Endothelial cell of umbilical vein (primary cell): ENCODE data around the gene OR5H14. TPM values are rescaled to one million over a fixed set of nuclear protein-coding genes. Genes with fewer than 3 reads are reported as not detected.

Experiments used
- BruUV-seq: library from RNA; stranded (reverse); fragments of 400-500 nt; replicated peaks from 2 replicates; lab custom pipeline; 2021; lab: Mats Ljungman, UMichigan
- CTCF ChIA-PET: fragments of 300-600, 350-600 bp; sonication (Branson Sonifier 250); formaldehyde crosslinking; loops from one replicate; lab custom pipeline; 2021; ENCODE audit warnings: antibody characterized with exemption, inconsistent platforms; lab: Charles Lee
- POLR2A ChIA-PET: fragments of 300-600, 350-600 bp; sonication (Branson Sonifier 250); formaldehyde crosslinking; loops from one replicate; lab custom pipeline; 2021; ENCODE audit warnings: antibody characterized with exemption, inconsistent platforms; lab: Charles Lee
- DNase-seq: peaks from one replicate; pipeline ENCODE4 v3.0.0-alpha.2; 2011; ENCODE audit warnings: low read depth, low spot score
- FAIRE-seq: peaks from 2 replicates; lab custom pipeline; 2011; peaks lifted over from hg19 to GRCh38; lab: Jason Lieb, UNC
- H2AFZ ChIP-seq: 2 replicates; pipeline ENCODE4 v1.6.0; 2012; ENCODE audit warnings: low read depth, low read length, control low read depth, inconsistent platforms
- H3K27ac ChIP-seq: 2 replicates; pipeline ENCODE4 v1.5.1; 2011; ENCODE audit warnings: low read depth, mild to moderate bottlenecking, control low read depth, low read length, moderate library complexity; ENCODE audit not compliant: insufficient read depth
- H3K27me3 ChIP-seq, 2 experiments: 2 replicates each; pipeline versions ENCODE4 v1.6.0 to v1.6.1; 2011; ENCODE audit warnings: low read length in 2 of 2, mixed read lengths in 1 of 2; ENCODE audit not compliant: control insufficient read depth in 2 of 2, insufficient read depth in 2 of 2
- H3K36me3 ChIP-seq, 2 experiments: 2 replicates in 1 of 2; 3 replicates in 1 of 2; pipeline ENCODE4 v1.5.1; 2011; ENCODE audit warnings: low read length in 2 of 2, mild to moderate bottlenecking in 1 of 2, moderate library complexity in 1 of 2; ENCODE audit not compliant: control insufficient read depth in 2 of 2, insufficient read depth in 2 of 2; ENCODE audit errors: extremely low read depth in 1 of 2
- H3K4me1 ChIP-seq: 3 replicates; pipeline ENCODE4 v1.5.1; 2011; ENCODE audit warnings: mild to moderate bottlenecking, low read length; ENCODE audit not compliant: control insufficient read depth, insufficient read depth; ENCODE audit errors: extremely low read depth
- H3K4me2 ChIP-seq: 2 replicates; pipeline ENCODE4 v1.6.1; 2011; ENCODE audit warnings: low read length, control low read depth, mixed read lengths; ENCODE audit not compliant: insufficient read depth
- H3K4me3 ChIP-seq, 3 experiments: fragments of 200-600 bp in 1 of 3; sonication (generic), shearing (Covaris generic) in 1 of 3; replicated peaks in 1 of 3; 2 replicates each; pipeline ENCODE4 v1.5.1; 2011 to 2016; ENCODE audit warnings: control low read depth in 3 of 3, low read length in 3 of 3, mild to moderate bottlenecking in 2 of 3, inconsistent platforms in 1 of 3, low read depth in 1 of 3, moderate library complexity in 1 of 3; ENCODE audit not compliant: insufficient read depth in 1 of 3
- H3K79me2 ChIP-seq: 2 replicates; pipeline ENCODE4 v1.6.0; 2012; ENCODE audit warnings: low read length, inconsistent platforms; ENCODE audit not compliant: control insufficient read depth, insufficient read depth
- H3K9ac ChIP-seq: replicated peaks from 2 replicates; pipeline ENCODE3; 2011; ENCODE audit warnings: low read length, control low read depth; ENCODE audit not compliant: insufficient read depth; ENCODE audit errors: extremely low read depth
- H3K9me1 ChIP-seq: replicated peaks from 3 replicates; pipeline ENCODE4 v1.6.0; 2011; ENCODE audit warnings: mild to moderate bottlenecking, low read length; ENCODE audit not compliant: control insufficient read depth, insufficient read depth; ENCODE audit errors: extremely low read depth
- H3K9me3 ChIP-seq: replicated peaks from 2 replicates; pipeline ENCODE4 v1.5.1; 2012; ENCODE audit warnings: low read length, inconsistent platforms; ENCODE audit not compliant: control insufficient read depth, insufficient read depth
- H4K20me1 ChIP-seq: replicated peaks from 2 replicates; pipeline ENCODE3; 2011; ENCODE audit warnings: mild to moderate bottlenecking, low read length; ENCODE audit not compliant: control insufficient read depth, insufficient read depth; ENCODE audit errors: extremely low read depth
- EZH2 ChIP-seq: IDR thresholded peaks from 2 replicates; pipeline ENCODE4 v1.6.1; 2012; ENCODE audit warnings: borderline replicate concordance, low read depth, mild to moderate bottlenecking, moderate library complexity, low read length, inconsistent platforms; ENCODE audit not compliant: severe bottlenecking
- GATA2 ChIP-seq: IDR thresholded peaks from 2 replicates; pipeline ENCODE4 v1.7.0; 2011; ENCODE audit warnings: low read depth, mild to moderate bottlenecking, moderate library complexity, mixed read lengths, low read length; ENCODE audit not compliant: insufficient read length, insufficient read depth
- JUN ChIP-seq: IDR thresholded peaks from 2 replicates; pipeline ENCODE4 v1.6.1; 2011; ENCODE audit warnings: borderline replicate concordance, low read depth; ENCODE audit not compliant: insufficient read length, insufficient read depth
- MAX ChIP-seq: IDR thresholded peaks from 2 replicates; pipeline ENCODE4 v1.6.1; 2011; ENCODE audit not compliant: insufficient read depth, insufficient read length
- POLR2AphosphoS5 ChIP-seq: IDR thresholded peaks from 2 replicates; pipeline ENCODE4 v1.6.1; 2012; ENCODE audit warnings: low read depth, mild to moderate bottlenecking, control low read depth, low read length, moderate library complexity; ENCODE audit not compliant: insufficient read depth
- dilution Hi-C: fragments of 300-500 bp; cut with MboI; formaldehyde crosslinking; loops from one replicate; pipeline ENCODE4 v1.15.0; 2019; ENCODE audit warnings: low sequenced_read_pairs; ENCODE audit not compliant: extremely low pct_ligation_motif_present
- intact Hi-C: fragments of 100-400 bp; cut with micrococcal nuclease; formaldehyde crosslinking; loops from one replicate; pipeline ENCODE4 v1.10.0; 2022
- polyA plus RNA-seq, 4 experiments: library from polyadenylated mRNA; depleted of rRNA in 3 of 4; stranded (reverse) in 3 of 4; unstranded in 1 of 4; fragments of >200 nt; gene quantifications; 2 replicates each; pipeline versions ENCODE4 v1.2.1 to v1.2.3, GENCODE V29; 2011 to 2012; ENCODE audit warnings: missing spikeins in 1 of 4
- total RNA-seq: library from RNA; stranded (reverse); gene quantifications from 2 replicates; pipeline ENCODE4 v1.2.3, GENCODE V29; 2021
- TF ChIP-seq, protein P1 (sequence below), 2 donors: IDR thresholded peaks; 1 replicate in 1 of 2; 2 replicates in 1 of 2; pipeline ENCODE4 v1.5.1; 2011; ENCODE audit warnings: low read length in 2 of 2, mild to moderate bottlenecking in 2 of 2, moderate library complexity in 2 of 2, control low read depth in 1 of 2, inconsistent platforms in 1 of 2, low read depth in 1 of 2; ENCODE audit not compliant: insufficient read depth in 1 of 2; ENCODE audit errors: extremely low read depth in 1 of 2

OR5H14 gene
- total and polyA plus RNA-seq, 2 donors (not counting 3 experiments of a cell fraction or from before 2014, with no cell fraction given): not detected

DNA sequence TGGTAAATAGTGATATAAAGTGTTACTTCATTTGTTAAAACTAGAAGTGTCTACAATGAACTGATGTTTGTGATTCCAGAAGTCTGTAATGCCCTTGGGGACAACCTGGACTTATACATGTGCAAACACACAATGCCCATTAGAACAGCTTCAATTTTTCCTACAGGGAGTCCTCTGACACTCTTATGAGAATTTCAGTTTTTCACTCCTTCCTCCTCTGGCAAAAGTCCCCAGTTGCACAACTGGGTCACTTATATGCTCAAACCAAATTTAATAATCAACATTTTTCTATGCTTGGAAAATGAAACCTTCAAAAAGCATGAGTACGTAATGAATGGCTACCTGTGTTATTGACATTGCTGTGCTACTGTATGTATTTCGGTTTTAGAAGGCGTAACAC, 19.1 kb downstream of the OR5H14 start, which contains the start of gene OR5H15:
Gene OR5H15 (plus strand): TSS at position 301 of the 400 bp plus-strand sequence. CDS start 2,004 bp downstream, outside the sequence.
- no TSS peak for BruUV-seq
- H3K27me3 ChIP-seq: no peaks in the 10 kb centered on the region
- CTCF ChIA-PET: no interaction called here
- no peak for TF ChIP-seq EZH2
- TF ChIP-seq POLR2AphosphoS5: no peak
- no peak for TF ChIP-seq GATA2
- TF ChIP-seq, protein P1, sequence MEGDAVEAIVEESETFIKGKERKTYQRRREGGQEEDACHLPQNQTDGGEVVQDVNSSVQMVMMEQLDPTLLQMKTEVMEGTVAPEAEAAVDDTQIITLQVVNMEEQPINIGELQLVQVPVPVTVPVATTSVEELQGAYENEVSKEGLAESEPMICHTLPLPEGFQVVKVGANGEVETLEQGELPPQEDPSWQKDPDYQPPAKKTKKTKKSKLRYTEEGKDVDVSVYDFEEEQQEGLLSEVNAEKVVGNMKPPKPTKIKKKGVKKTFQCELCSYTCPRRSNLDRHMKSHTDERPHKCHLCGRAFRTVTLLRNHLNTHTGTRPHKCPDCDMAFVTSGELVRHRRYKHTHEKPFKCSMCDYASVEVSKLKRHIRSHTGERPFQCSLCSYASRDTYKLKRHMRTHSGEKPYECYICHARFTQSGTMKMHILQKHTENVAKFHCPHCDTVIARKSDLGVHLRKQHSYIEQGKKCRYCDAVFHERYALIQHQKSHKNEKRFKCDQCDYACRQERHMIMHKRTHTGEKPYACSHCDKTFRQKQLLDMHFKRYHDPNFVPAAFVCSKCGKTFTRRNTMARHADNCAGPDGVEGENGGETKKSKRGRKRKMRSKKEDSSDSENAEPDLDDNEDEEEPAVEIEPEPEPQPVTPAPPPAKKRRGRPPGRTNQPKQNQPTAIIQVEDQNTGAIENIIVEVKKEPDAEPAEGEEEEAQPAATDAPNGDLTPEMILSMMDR (IDR thresholded peaks at IDR 0.05; ENCODE audit: extremely low read depth in 1 of 2, insufficient read depth in 1 of 2, low read depth in 1 of 2, low read length in 2 of 2): no peak
- no peak for FAIRE-seq
- H3K4me2 ChIP-seq: no peak within 1 kb of the TSS
- no peaks in the 10 kb centered on the region for H3K36me3 ChIP-seq
- no peak within 1 kb of the TSS for H3K9ac ChIP-seq
- H3K9me1 ChIP-seq: no peaks in the 10 kb centered on the region
- no peak within 1 kb of the TSS for H3K4me3 ChIP-seq
- H3K9me3 ChIP-seq: no peaks in the 10 kb centered on the region
- dilution Hi-C loops (no loop called here), intact Hi-C loops (no loop called here)
- POLR2A ChIA-PET: no interaction called here
- no peaks in the 10 kb centered on the region for H4K20me1 ChIP-seq
- H2AFZ ChIP-seq: no peak within 1 kb of the TSS
- H3K4me1 ChIP-seq: no peaks in the 10 kb centered on the region
- no peak for DNase-seq
- H3K79me2 ChIP-seq: no peaks in the 10 kb centered on the region
- no peak within 1 kb of the TSS for H3K27ac ChIP-seq

DNA sequence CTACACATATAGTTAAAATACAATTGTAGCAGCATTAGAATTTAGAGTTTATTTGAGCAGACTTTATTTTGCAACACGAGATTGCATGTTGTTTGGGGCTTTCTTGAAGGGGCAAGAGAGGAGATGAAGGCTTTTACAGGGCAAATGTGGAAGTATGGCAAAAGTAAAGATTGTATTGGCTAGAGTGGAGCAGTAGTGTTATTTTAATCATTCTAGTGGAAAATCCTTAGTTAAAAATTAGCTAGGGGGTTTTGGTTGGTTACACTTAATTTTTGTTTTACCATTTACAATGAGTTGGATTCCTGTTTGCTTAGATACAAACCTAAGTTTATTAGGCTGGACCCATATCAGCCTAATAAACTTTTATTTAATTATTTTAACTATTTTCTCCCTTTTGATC, 23.8 kb downstream of the OR5H14 start:
- H3K9ac ChIP-seq: no peak overlapping the region
- intact Hi-C loops (no loop called here), dilution Hi-C loops (no loop called here)
- DNase-seq (no peak), FAIRE-seq (no peak)
- H4K20me1 ChIP-seq: no peaks in the 10 kb centered on the region
- CTCF ChIA-PET: no interaction called here
- no peak overlapping the region for H3K27ac ChIP-seq
- no peaks in the 10 kb centered on the region for H3K4me1 ChIP-seq
- H3K4me2 ChIP-seq: no peak overlapping the region
- no peaks in the 10 kb centered on the region for H3K79me2 ChIP-seq
- no peak overlapping the region for H3K4me3 ChIP-seq
- TF ChIP-seq JUN (no peak), GATA2 (no peak), MAX (no peak)
- H3K9me3 ChIP-seq: no peaks in the 10 kb centered on the region
- no peak overlapping the region for H2AFZ ChIP-seq
- H3K36me3 ChIP-seq: no peaks in the 10 kb centered on the region
- no peaks in the 10 kb centered on the region for H3K27me3 ChIP-seq
- POLR2A ChIA-PET: no interaction called here
- BruUV-seq: no TSS peak
- H3K9me1 ChIP-seq: no peaks in the 10 kb centered on the region
